HEK293 (cell line): ENCODE measurements around the gene KDM4C.

ENCODE experiments used
- CTCF ChIA-PET: fragments of 350-600 bp; formaldehyde crosslinking; extraction: SDS; loops from one replicate; lab custom pipeline; 2021; ENCODE audit warnings: antibody characterized with exemption; lab: Yijun Ruan, JAX
- POLR2A ChIA-PET: fragments of 300-600 bp; formaldehyde crosslinking; extraction: SDS; loops from one replicate; lab custom pipeline; 2020; ENCODE audit warnings: antibody characterized with exemption, inconsistent platforms; lab: Yijun Ruan, JAX
- H3K27ac ChIP-seq: fragments of 200-500 bp; sonication (Bioruptor generic); 2 replicates; pipeline ENCODE4 v1.5.1; 2014; ENCODE audit warnings: low read depth, low read length, control low read depth, inconsistent platforms; ENCODE audit errors: extremely low read depth
- H3K36me3 ChIP-seq, 2 experiments: fragments of 200-500 bp in 1 of 2; sonication (Bioruptor generic) in 1 of 2; 1 replicate in 1 of 2; 2 replicates in 1 of 2; pipeline ENCODE4 v1.5.1; 2014 to 2017; ENCODE audit warnings: inconsistent platforms in 2 of 2, low read length in 2 of 2; ENCODE audit not compliant: control insufficient read depth in 2 of 2, insufficient read depth in 1 of 2
- H3K4me1 ChIP-seq: fragments of 200-500 bp; sonication (Bioruptor generic); 2 replicates; pipeline ENCODE4 v1.5.1; 2014; ENCODE audit warnings: mild to moderate bottlenecking, low read length, inconsistent platforms; ENCODE audit not compliant: control insufficient read depth, insufficient read depth
- H3K4me3 ChIP-seq: 2 replicates; pipeline ENCODE4 v1.5.1; 2011; ENCODE audit warnings: low read depth, mild to moderate bottlenecking, control low read depth, low read length, moderate library complexity
- H3K9me3 ChIP-seq: fragments of 200-500 bp; sonication (Bioruptor generic); 2 replicates; pipeline ENCODE4 v1.5.1; 2014; ENCODE audit warnings: low read depth, low read length, inconsistent platforms; ENCODE audit not compliant: control insufficient read depth, insufficient read depth
- EGR2 ChIP-seq: fragments of 450-650 bp; formaldehyde crosslinking; IDR thresholded peaks from 2 replicates; pipeline ENCODE4 v1.5.1; 2016; ENCODE audit warnings: low read depth, missing biosample characterization, missing genetic modification characterization
- SCRT1 ChIP-seq: fragments of 450-650 bp; formaldehyde crosslinking; IDR thresholded peaks from 2 replicates; pipeline ENCODE4 v1.5.1; 2016; ENCODE audit warnings: missing biosample characterization, missing genetic modification characterization, borderline replicate concordance
- SCRT2 ChIP-seq: fragments of 450-650 bp; formaldehyde crosslinking; IDR thresholded peaks from 2 replicates; pipeline ENCODE4 v1.5.1; 2016; ENCODE audit warnings: missing biosample characterization, missing genetic modification characterization
- SP2 ChIP-seq: fragments of 450-650 bp; formaldehyde crosslinking; IDR thresholded peaks from 2 replicates; pipeline ENCODE4 v1.5.1; 2016; ENCODE audit warnings: missing biosample characterization, missing genetic modification characterization
- WT1 ChIP-seq: fragments of 450-650 bp; formaldehyde crosslinking; IDR thresholded peaks from 2 replicates; pipeline ENCODE4 v1.5.1; 2016; ENCODE audit warnings: missing biosample characterization, missing genetic modification characterization
- ZEB2 ChIP-seq: fragments of 450-650 bp; formaldehyde crosslinking; IDR thresholded peaks from 2 replicates; pipeline ENCODE4 v1.5.1; 2016; ENCODE audit warnings: missing biosample characterization, missing genetic modification characterization
- ZFHX2 ChIP-seq: fragments of 450-650 bp; formaldehyde crosslinking; conservative IDR thresholded peaks from 2 replicates; pipeline ENCODE4 v1.5.1; 2016; ENCODE audit warnings: missing biosample characterization, missing genetic modification characterization
- ZNF121 ChIP-seq: fragments of 450-650 bp; formaldehyde crosslinking; IDR thresholded peaks from 2 replicates; pipeline ENCODE4 v1.5.1; 2016; ENCODE audit warnings: missing biosample characterization, missing genetic modification characterization
- ZNF16 ChIP-seq: fragments of 450-650 bp; formaldehyde crosslinking; IDR thresholded peaks from 2 replicates; pipeline ENCODE4 v1.5.1; 2016; ENCODE audit warnings: low read depth, missing biosample characterization, missing genetic modification characterization
- ZNF423 ChIP-seq: fragments of 450-650 bp; formaldehyde crosslinking; IDR thresholded peaks from 2 replicates; pipeline ENCODE4 v1.5.1; 2016; ENCODE audit warnings: missing biosample characterization, missing genetic modification characterization
- ZNF473 ChIP-seq: fragments of 450-650 bp; formaldehyde crosslinking; IDR thresholded peaks from 2 replicates; pipeline ENCODE4 v1.5.1; 2017; ENCODE audit warnings: missing biosample characterization, missing genetic modification characterization
- ZNF48 ChIP-seq: fragments of 450-650 bp; formaldehyde crosslinking; IDR thresholded peaks from 2 replicates; pipeline ENCODE4 v1.5.1; 2016; ENCODE audit warnings: missing biosample characterization, missing genetic modification characterization
- ZNF585B ChIP-seq: fragments of 450-650 bp; formaldehyde crosslinking; IDR thresholded peaks from 2 replicates; pipeline ENCODE4 v1.5.1; 2016; ENCODE audit warnings: missing biosample characterization, missing genetic modification characterization
- ZNF600 ChIP-seq: fragments of 450-650 bp; formaldehyde crosslinking; IDR thresholded peaks from 2 replicates; pipeline ENCODE4 v1.5.1; 2016; ENCODE audit warnings: missing biosample characterization, missing genetic modification characterization
- ZNF776 ChIP-seq: fragments of 450-650 bp; formaldehyde crosslinking; IDR thresholded peaks from 2 replicates; pipeline ENCODE4 v1.5.0; 2017; ENCODE audit warnings: missing biosample characterization, missing genetic modification characterization, borderline replicate concordance
- ZNF785 ChIP-seq: fragments of 450-650 bp; formaldehyde crosslinking; IDR thresholded peaks from 2 replicates; pipeline ENCODE4 v1.5.1; 2016; ENCODE audit warnings: missing biosample characterization, missing genetic modification characterization
- TF ChIP-seq, protein P1 (sequence below): fragments of 450-650 bp; formaldehyde crosslinking; IDR thresholded peaks from 2 replicates; pipeline ENCODE4 v1.5.1; 2016; ENCODE audit warnings: missing biosample characterization, missing genetic modification characterization
- TF ChIP-seq, protein P2 (sequence below): fragments of 450-650 bp; formaldehyde crosslinking; IDR thresholded peaks from 2 replicates; pipeline ENCODE4 v1.5.1; 2016; ENCODE audit warnings: missing biosample characterization, missing genetic modification characterization
- TF ChIP-seq, protein P3 (sequence below): fragments of 450-650 bp; formaldehyde crosslinking; IDR thresholded peaks from 2 replicates; pipeline ENCODE4 v1.5.1; 2017; ENCODE audit warnings: missing biosample characterization, missing genetic modification characterization
- TF ChIP-seq, protein P4 (sequence below): fragments of 450-650 bp; formaldehyde crosslinking; IDR thresholded peaks from 2 replicates; pipeline ENCODE4 v1.5.1; 2017; ENCODE audit warnings: missing biosample characterization, missing genetic modification characterization

Gene KDM4C

GRCh38 chr9:6930827-6931226 is 173.1 kb downstream of the KDM4C start (continued):
- TF ChIP-seq, protein P1, sequence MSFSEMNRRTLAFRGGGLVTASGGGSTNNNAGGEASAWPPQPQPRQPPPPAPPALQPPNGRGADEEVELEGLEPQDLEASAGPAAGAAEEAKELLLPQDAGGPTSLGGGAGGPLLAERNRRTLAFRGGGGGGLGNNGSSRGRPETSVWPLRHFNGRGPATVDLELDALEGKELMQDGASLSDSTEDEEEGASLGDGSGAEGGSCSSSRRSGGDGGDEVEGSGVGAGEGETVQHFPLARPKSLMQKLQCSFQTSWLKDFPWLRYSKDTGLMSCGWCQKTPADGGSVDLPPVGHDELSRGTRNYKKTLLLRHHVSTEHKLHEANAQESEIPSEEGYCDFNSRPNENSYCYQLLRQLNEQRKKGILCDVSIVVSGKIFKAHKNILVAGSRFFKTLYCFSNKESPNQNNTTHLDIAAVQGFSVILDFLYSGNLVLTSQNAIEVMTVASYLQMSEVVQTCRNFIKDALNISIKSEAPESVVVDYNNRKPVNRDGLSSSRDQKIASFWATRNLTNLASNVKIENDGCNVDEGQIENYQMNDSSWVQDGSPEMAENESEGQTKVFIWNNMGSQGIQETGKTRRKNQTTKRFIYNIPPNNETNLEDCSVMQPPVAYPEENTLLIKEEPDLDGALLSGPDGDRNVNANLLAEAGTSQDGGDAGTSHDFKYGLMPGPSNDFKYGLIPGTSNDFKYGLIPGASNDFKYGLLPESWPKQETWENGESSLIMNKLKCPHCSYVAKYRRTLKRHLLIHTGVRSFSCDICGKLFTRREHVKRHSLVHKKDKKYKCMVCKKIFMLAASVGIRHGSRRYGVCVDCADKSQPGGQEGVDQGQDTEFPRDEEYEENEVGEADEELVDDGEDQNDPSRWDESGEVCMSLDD, result no peak
- TF ChIP-seq ZNF121 (tag by site-specific recombination), result no peak

DNA sequence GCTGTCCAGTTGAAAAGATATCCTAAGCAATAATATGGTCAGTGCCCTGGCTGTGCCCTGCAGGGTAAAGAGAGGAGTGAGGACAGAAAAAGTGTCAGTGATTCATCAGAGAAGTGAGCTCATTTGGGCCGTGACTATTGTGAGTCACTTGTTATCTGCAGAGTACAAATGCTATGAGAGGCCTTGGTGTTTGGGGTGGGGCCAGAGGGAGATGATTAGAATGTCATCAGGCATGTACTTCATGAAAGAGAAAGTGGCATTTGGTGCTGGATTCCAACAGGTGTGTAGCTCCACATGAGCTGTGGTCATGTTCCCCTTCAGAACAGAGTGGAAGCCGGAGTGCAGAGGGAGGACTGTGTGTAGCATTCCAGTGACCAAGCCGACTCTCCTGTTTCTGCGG is 174.1 kb downstream of the KDM4C start:
- CTCF ChIA-PET, result interaction anchor here (1.5 kb wide), 1 partner anchor 105 kb away, joined by 4 read pairs; no protein-coding TSS in a partner anchor
- no peaks in the 10 kb centered on the region for H3K9me3 ChIP-seq
- POLR2A ChIA-PET, result interaction anchor here (0.8 kb wide), 1 partner anchor 12 kb away, joined by 3 read pairs; no protein-coding TSS in a partner anchor
- H3K4me1 ChIP-seq, result no peaks in the 10 kb centered on the region
- TF ChIP-seq ZNF16 (tag by site-specific recombination), result no peak
- TF ChIP-seq ZNF600 (tag by site-specific recombination), result 0 out of 2 replicates have a peak, but pooled peaks have one; percentile 12
- TF ChIP-seq ZNF48 (tag by site-specific recombination), result no peak
- no peak for TF ChIP-seq ZNF785
- TF ChIP-seq, protein P2, sequence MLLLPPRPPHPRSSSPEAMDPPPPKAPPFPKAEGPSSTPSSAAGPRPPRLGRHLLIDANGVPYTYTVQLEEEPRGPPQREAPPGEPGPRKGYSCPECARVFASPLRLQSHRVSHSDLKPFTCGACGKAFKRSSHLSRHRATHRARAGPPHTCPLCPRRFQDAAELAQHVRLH, result no peak
- TF ChIP-seq ZNF423, result no peak
- TF ChIP-seq ZNF776 (tag by site-specific recombination), result no peak
- TF ChIP-seq, protein P3, sequence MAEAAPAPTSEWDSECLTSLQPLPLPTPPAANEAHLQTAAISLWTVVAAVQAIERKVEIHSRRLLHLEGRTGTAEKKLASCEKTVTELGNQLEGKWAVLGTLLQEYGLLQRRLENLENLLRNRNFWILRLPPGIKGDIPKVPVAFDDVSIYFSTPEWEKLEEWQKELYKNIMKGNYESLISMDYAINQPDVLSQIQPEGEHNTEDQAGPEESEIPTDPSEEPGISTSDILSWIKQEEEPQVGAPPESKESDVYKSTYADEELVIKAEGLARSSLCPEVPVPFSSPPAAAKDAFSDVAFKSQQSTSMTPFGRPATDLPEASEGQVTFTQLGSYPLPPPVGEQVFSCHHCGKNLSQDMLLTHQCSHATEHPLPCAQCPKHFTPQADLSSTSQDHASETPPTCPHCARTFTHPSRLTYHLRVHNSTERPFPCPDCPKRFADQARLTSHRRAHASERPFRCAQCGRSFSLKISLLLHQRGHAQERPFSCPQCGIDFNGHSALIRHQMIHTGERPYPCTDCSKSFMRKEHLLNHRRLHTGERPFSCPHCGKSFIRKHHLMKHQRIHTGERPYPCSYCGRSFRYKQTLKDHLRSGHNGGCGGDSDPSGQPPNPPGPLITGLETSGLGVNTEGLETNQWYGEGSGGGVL (tag by site-specific recombination), result no peak
- no peak for TF ChIP-seq EGR2 (tag by site-specific recombination)
- TF ChIP-seq, protein P4, sequence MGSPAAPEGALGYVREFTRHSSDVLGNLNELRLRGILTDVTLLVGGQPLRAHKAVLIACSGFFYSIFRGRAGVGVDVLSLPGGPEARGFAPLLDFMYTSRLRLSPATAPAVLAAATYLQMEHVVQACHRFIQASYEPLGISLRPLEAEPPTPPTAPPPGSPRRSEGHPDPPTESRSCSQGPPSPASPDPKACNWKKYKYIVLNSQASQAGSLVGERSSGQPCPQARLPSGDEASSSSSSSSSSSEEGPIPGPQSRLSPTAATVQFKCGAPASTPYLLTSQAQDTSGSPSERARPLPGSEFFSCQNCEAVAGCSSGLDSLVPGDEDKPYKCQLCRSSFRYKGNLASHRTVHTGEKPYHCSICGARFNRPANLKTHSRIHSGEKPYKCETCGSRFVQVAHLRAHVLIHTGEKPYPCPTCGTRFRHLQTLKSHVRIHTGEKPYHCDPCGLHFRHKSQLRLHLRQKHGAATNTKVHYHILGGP, result no peak
- TF ChIP-seq SCRT2 (tag by site-specific recombination), result peak; percentile 87
- TF ChIP-seq ZNF585B (tag by site-specific recombination), result no peak
- TF ChIP-seq WT1 (tag by site-specific recombination), result no peak
- TF ChIP-seq ZEB2 (tag by site-specific recombination), result no peak
- peak; percentile 24; the same call in 1 of the 2 replicates for TF ChIP-seq SCRT1
- no peak for TF ChIP-seq ZNF473
- TF ChIP-seq, all 188 proteins: peak for 3
- Histone ChIP-seq H3K4me3 (no peak overlapping the region), H3K27ac (no peak overlapping the region), H3K36me3 (no peaks in the 10 kb centered on the region; a peak in 1 of 3 replicates)

- H3K36me3 ChIP-seq, result no peaks in the 10 kb centered on the region; a peak in 1 of 3 replicates
- no peak for TF ChIP-seq SP2 (tag by site-specific recombination)
- TF ChIP-seq ZFHX2 (tag by site-specific recombination), result no peak
- no peaks in the 10 kb centered on the region for H3K4me1 ChIP-seq
- ChIA-PET CTCF (no interaction called here), POLR2A (no interaction called here)
- no peaks in the 10 kb centered on the region for H3K9me3 ChIP-seq
- H3K4me3 ChIP-seq, result no peak overlapping the region
- no peak overlapping the region for H3K27ac ChIP-seq
These were observed 178.3 kb downstream of the KDM4C start for GRCh38 chr9:6936103-6936502.
